ENCODE data around the gene SLC25A29. TPM values are rescaled to one million over a fixed set of nuclear protein-coding genes. Genes with fewer than 3 reads are reported as not detected.

The SLC25A29 gene
- total and polyA plus RNA-seq, 2 of the 13 experiments (the other 11 are each of a cell fraction or from before 2014, with no cell fraction given), result 12.2 to 17.2 TPM

- no peak overlapping the region for H3K4me2 ChIP-seq (ENCODE audit: low read depth, low read length)
- ChIA-PET CTCF (ENCODE audit: low intra/inter-chr PET ratio, low total read pairs) (interaction anchor here (1.4 kb wide), 1 partner anchor 74 kb away, joined by 14 read pairs; the partner anchor contains the start of gene WDR25), POLR2A (interaction anchor here (0.9 to 1.1 kb wide), 4 partner anchors 9 to 110 kb away, joined by 3 to 4 read pairs (median 4); no protein-coding TSS in a partner anchor)
- H3K36me3 ChIP-seq (replicated peaks in 1 of 2; ENCODE audit: control insufficient read depth in 1 of 2, insufficient read depth in 2 of 2, low read length in 2 of 2), result no peaks in the 10 kb centered on the region
- no peaks in the 10 kb centered on the region; a peak in 1 of 5 replicates for H3K27me3 ChIP-seq (ENCODE audit: control insufficient read depth in 1 of 2, insufficient read depth in 2 of 2, low read length in 2 of 2)
- in situ Hi-C loops (cut with HindIII; ENCODE audit: extremely low pct_ligation_motif_present, low pct_unique_long_range_greater_than_20kb), result no loop called here
- no peak overlapping the region for H3K4me3 ChIP-seq (replicated peaks in 1 of 3; ENCODE audit: insufficient read depth in 1 of 3, low read depth in 2 of 3, low read length in 3 of 3)
- H3K79me2 ChIP-seq (ENCODE audit: insufficient read depth, low read length), result no peaks in the 10 kb centered on the region
- H3K4me1 ChIP-seq (ENCODE audit: insufficient read depth, low read length), result peaks cover 33% of the 10 kb centered on the region
- no peak for DNase-seq (ENCODE audit: low spot score)
- TF ChIP-seq ZNF574 (CRISPR knock-in tag; IDR thresholded peaks at IDR 0.05) (no peak), ZNF687 (CRISPR knock-in tag; IDR thresholded peaks at IDR 0.05) (peak; percentile 35; the same call in 1 of the 2 replicates), ATF5 (CRISPR knock-in tag; IDR thresholded peaks at IDR 0.05; ENCODE audit: low read depth) (no peak), XRCC5 (optimal IDR thresholded peaks at IDR 0.05; ENCODE audit: low read length) (peak; percentile 36), ZBTB26 (CRISPR knock-in tag; IDR thresholded peaks at IDR 0.05; ENCODE audit: borderline replicate concordance) (no peak), CTCF (CRISPR knock-in tag; IDR thresholded peaks at IDR 0.05) (peak; percentile 74), SMC3 (IDR thresholded peaks at IDR 0.05; ENCODE audit: low read length) (peak; percentile 52), ZNF619 (CRISPR knock-in tag; IDR thresholded peaks at IDR 0.05) (no peak), HNRNPH1 (optimal IDR thresholded peaks at IDR 0.05; ENCODE audit: low read depth, low read length) (no peak), ZFY (CRISPR knock-in tag; IDR thresholded peaks at IDR 0.05) (peak; percentile 17; the same call in 1 of the 2 replicates), STAG1 (CRISPR knock-in tag; IDR thresholded peaks at IDR 0.05) (peak; percentile 51), RAD21 (CRISPR knock-in tag; IDR thresholded peaks at IDR 0.05) (peak; percentile 58)
- no peak overlapping the region for H2AFZ ChIP-seq (ENCODE audit: low read length)
- no peak for ATAC-seq
- no peaks in the 10 kb centered on the region for H3K9me3 ChIP-seq (ENCODE audit: low read length)
- FAIRE-seq, result peak; percentile 51
- no peak overlapping the region for H3K9ac ChIP-seq (ENCODE audit: insufficient read depth, low read depth, low read length)
- WGBS (ENCODE audit: low lambda C conversion rate), result 47% methylated on average over 5 of the region's 8 CpGs
- H3K27ac ChIP-seq (ENCODE audit: extremely low read length, insufficient read depth, low read length), result no peak overlapping the region
- no TSS peak for BruUV-seq (replicated peaks)
- intact Hi-C loops (cut with micrococcal nuclease; ENCODE audit: unreplicated experiment), result no loop called here
- H4K20me1 ChIP-seq (ENCODE audit: insufficient read depth, low read length), result no peaks in the 10 kb centered on the region; the same call in 1 of the 2 replicates
Observed at GRCh38 chr14:100303179-100303578, 3.1 kb downstream of the SLC25A29 start.
